Natural killer cell (primary cell): ENCODE results near the gene HPRT1. TPM values are rescaled to one million over a fixed set of nuclear protein-coding genes. Genes with fewer than 3 reads are reported as not detected.
"Not testable (repeated sequence)": the region's sequence is repeated elsewhere in the genome, so short reads cannot be mapped to it uniquely, and the experiment has no call there.

Source experiments
- ATAC-seq, 3 donors: fragments of 150-1000 bp in 2 of 3; fragments of 200-7000 bp in 1 of 3; cut with Tn5 transposase; 1 replicate in 1 of 3; 2 replicates in 2 of 3; pipeline ENCODE4 v1.10.0; 2021; ENCODE audit warnings: mild to moderate bottlenecking in 2 of 3, moderate library complexity in 2 of 3
- DNase-seq, 2 donors: peaks; one replicate each; pipeline versions ENCODE4 v3.0.0 to v3.0.0-alpha.2; 2013 to 2021; ENCODE audit warnings: mixed read lengths in 1 of 2
- H3K27ac ChIP-seq: one replicate; pipeline ENCODE4 v1.5.1; 2013; ENCODE audit warnings: mild to moderate bottlenecking, low read length
- H3K27me3 ChIP-seq: one replicate; pipeline ENCODE4 v1.6.1; 2013; ENCODE audit warnings: low read length; ENCODE audit not compliant: control insufficient read depth, insufficient read depth
- H3K36me3 ChIP-seq: one replicate; pipeline ENCODE4 v1.6.1; 2013; ENCODE audit warnings: low read length; ENCODE audit not compliant: control insufficient read depth, insufficient read depth
- H3K4me1 ChIP-seq: one replicate; pipeline ENCODE4 v1.6.1; 2013; ENCODE audit warnings: low read length; ENCODE audit not compliant: control insufficient read depth, insufficient read depth
- H3K4me3 ChIP-seq: one replicate; pipeline ENCODE4 v1.5.1; 2013; ENCODE audit warnings: low read length
- H3K9me3 ChIP-seq: one replicate; pipeline ENCODE4 v1.6.1; 2013; ENCODE audit warnings: low read length; ENCODE audit not compliant: control insufficient read depth, insufficient read depth
- H3K27ac Mint-ChIP-seq, 2 donors: one replicate each; pipeline ENCODE4 v1.8.0; 2022; ENCODE audit warnings: mild to moderate bottlenecking in 2 of 2, mixed read lengths in 2 of 2, moderate library complexity in 1 of 2
- H3K27me3 Mint-ChIP-seq, 2 donors: one replicate each; pipeline ENCODE4 v1.8.0; 2022; ENCODE audit warnings: low read depth in 2 of 2, mixed read lengths in 2 of 2
- H3K36me3 Mint-ChIP-seq: one replicate; pipeline ENCODE4 v1.8.0; 2022; ENCODE audit warnings: mixed read lengths
- H3K4me1 Mint-ChIP-seq, 2 donors: one replicate each; pipeline ENCODE4 v1.8.0; 2022; ENCODE audit warnings: mixed read lengths in 2 of 2
- H3K4me3 Mint-ChIP-seq: one replicate; pipeline ENCODE4 v1.8.0; 2022; ENCODE audit warnings: mild to moderate bottlenecking, moderate library complexity, mixed read lengths
- H3K9me3 Mint-ChIP-seq, 2 donors: one replicate each; pipeline ENCODE4 v1.8.0; 2022; ENCODE audit warnings: mixed read lengths in 2 of 2
- CTCF ChIP-seq: fragments of 200-600 bp; IDR thresholded peaks from one replicate; pipeline ENCODE4 v1.8.0; 2022; ENCODE audit warnings: antibody characterized with exemption
- WGBS: methylation state at CpG from one replicate; pipeline ENCODE4 v1.1.7; 2013; ENCODE audit warnings: missing lambda C conversion rate; ENCODE audit not compliant: insufficient coverage; 5-methylcytosine and 5-hydroxymethylcytosine counted together
- intact Hi-C: fragments of 100-400 bp; cut with micrococcal nuclease; formaldehyde crosslinking; loops from one replicate; pipeline ENCODE4 v1.14.2; 2022
- total RNA-seq, 4 donors: library from RNA; stranded (reverse); fragments of 120-200 nt in 1 of 4; gene quantifications; one replicate each; pipeline versions ENCODE4 v1.2.3 to v1.2.4, GENCODE V29; 2013 to 2022

The HPRT1 gene
- total RNA-seq, 3 donors from 2014 or later (not counting 1 experiment from before 2014, with no cell fraction given), result 15.1 to 17.8 (median 17.7) TPM

- Histone ChIP-seq H3K9me3 (no peaks in the 10 kb centered on the region), H3K27me3 (no peaks in the 10 kb centered on the region), H3K27ac (no peak overlapping the region), H3K36me3 (no peaks in the 10 kb centered on the region), H3K4me3 (no peak overlapping the region), H3K4me1 (peaks cover 12% of the 10 kb centered on the region)
- DNase-seq (no peak), ATAC-seq (no peak)
- H3K27ac Mint-ChIP-seq, result no peak overlapping the region
- 56% methylated on average over 1 of the region's 2 CpGs for WGBS
- peaks cover 10 to 15% of the 10 kb centered on the region in 2 donors for H3K4me1 Mint-ChIP-seq
- no peaks in the 10 kb centered on the region for H3K27me3 Mint-ChIP-seq
- no peaks in the 10 kb centered on the region for H3K36me3 Mint-ChIP-seq
- no peaks in the 10 kb centered on the region for H3K9me3 Mint-ChIP-seq
- TF ChIP-seq CTCF, result no peak
- no peak overlapping the region for H3K4me3 Mint-ChIP-seq
- intact Hi-C loops, result no loop called here
Observed at GRCh38 chrX:134462927-134463326, 3.0 kb downstream of the HPRT1 start.

GRCh38 chrX:134464453-134464852, 4.5 kb downstream of the HPRT1 start:
- H3K27ac ChIP-seq, H3K36me3 Mint-ChIP-seq, H3K4me3 ChIP-seq, H3K9me3 ChIP-seq, H3K27ac Mint-ChIP-seq, DNase-seq, H3K9me3 Mint-ChIP-seq, H3K36me3 ChIP-seq, ATAC-seq, H3K4me3 Mint-ChIP-seq, H3K27me3 ChIP-seq, H3K4me1 ChIP-seq, intact Hi-C loops, H3K27me3 Mint-ChIP-seq: not testable (repeated sequence)
- 98% methylated on average over 5 of the region's 6 CpGs for WGBS
- peaks cover 10 to 15% of the 10 kb centered on the region in 2 donors for H3K4me1 Mint-ChIP-seq

- Histone ChIP-seq H3K27me3 (no peaks in the 10 kb centered on the region), H3K4me1 (no peaks in the 10 kb centered on the region), H3K27ac (no peak overlapping the region), H3K36me3 (no peaks in the 10 kb centered on the region), H3K4me3 (no peak overlapping the region), H3K9me3 (no peaks in the 10 kb centered on the region)
- no peak for TF ChIP-seq CTCF
- intact Hi-C loops, result no loop called here
- 8% methylated on average over 2 of the region's 2 CpGs for WGBS
- DNase-seq (no peak), ATAC-seq (no peak)
- no peaks in the 10 kb centered on the region for H3K4me1 Mint-ChIP-seq
- H3K9me3 Mint-ChIP-seq, result no peaks in the 10 kb centered on the region
- no peak overlapping the region for H3K4me3 Mint-ChIP-seq
- H3K27me3 Mint-ChIP-seq, result no peaks in the 10 kb centered on the region
- H3K36me3 Mint-ChIP-seq, result no peaks in the 10 kb centered on the region
- H3K27ac Mint-ChIP-seq, result no peak overlapping the region
Observed at GRCh38 chrX:134469486-134469885, 9.5 kb downstream of the HPRT1 start.

GRCh38 chrX:134470013-134470412, 10.0 kb downstream of the HPRT1 start:
- WGBS, result 88% methylated on average over 1 of the region's 1 CpG
- H3K27ac ChIP-seq, result no peak overlapping the region
- no peaks in the 10 kb centered on the region for H3K9me3 Mint-ChIP-seq

More at GRCh38 chrX:134470013-134470412, 10.0 kb downstream of the HPRT1 start:
- no peaks in the 10 kb centered on the region for H3K4me1 Mint-ChIP-seq
- no peaks in the 10 kb centered on the region for H3K36me3 Mint-ChIP-seq
- H3K36me3 ChIP-seq, result no peaks in the 10 kb centered on the region
- no peak overlapping the region for H3K4me3 ChIP-seq
- H3K27me3 ChIP-seq, result no peaks in the 10 kb centered on the region
- ATAC-seq, result no peak
- intact Hi-C loops, result no loop called here
- H3K4me1 ChIP-seq, result no peaks in the 10 kb centered on the region
- no peaks in the 10 kb centered on the region for H3K9me3 ChIP-seq
- TF ChIP-seq CTCF, result no peak
- DNase-seq, result no peak
- no peak overlapping the region for H3K4me3 Mint-ChIP-seq
- no peaks in the 10 kb centered on the region for H3K27me3 Mint-ChIP-seq
- no peak overlapping the region for H3K27ac Mint-ChIP-seq
